HT1080 (cell line): ENCODE measurements around the gene GRIP2. TPM values are rescaled to one million over a fixed set of nuclear protein-coding genes. Genes with fewer than 3 reads are reported as not detected.

ENCODE experiments used
- DNase-seq: peaks from one replicate; pipeline ENCODE4 v3.0.0-alpha.2; 2015; ENCODE audit warnings: low read depth
- polyA plus RNA-seq, 2 experiments: library from polyadenylated mRNA; depleted of rRNA; stranded (reverse); fragments of >200 nt; gene quantifications; 2 replicates each; pipeline ENCODE4 v1.2.3, GENCODE V29; 2015
- total RNA-seq: library from RNA; depleted of rRNA; stranded (reverse); fragments of >200 nt; shearing (Covaris generic); gene quantifications from 2 replicates; pipeline ENCODE4 v1.2.3, GENCODE V29; 2014; rRNA removed

The GRIP2 gene
- total RNA-seq, result 0.07 TPM in 1 of 2 replicates, not detected in the other
- polyA plus RNA-seq (2015; cell fraction: cytosol; rRNA removed), result not detected in 2 replicates
- polyA plus RNA-seq (2015; cell fraction: nucleus; rRNA removed), result not detected in 2 replicates

DNA sequence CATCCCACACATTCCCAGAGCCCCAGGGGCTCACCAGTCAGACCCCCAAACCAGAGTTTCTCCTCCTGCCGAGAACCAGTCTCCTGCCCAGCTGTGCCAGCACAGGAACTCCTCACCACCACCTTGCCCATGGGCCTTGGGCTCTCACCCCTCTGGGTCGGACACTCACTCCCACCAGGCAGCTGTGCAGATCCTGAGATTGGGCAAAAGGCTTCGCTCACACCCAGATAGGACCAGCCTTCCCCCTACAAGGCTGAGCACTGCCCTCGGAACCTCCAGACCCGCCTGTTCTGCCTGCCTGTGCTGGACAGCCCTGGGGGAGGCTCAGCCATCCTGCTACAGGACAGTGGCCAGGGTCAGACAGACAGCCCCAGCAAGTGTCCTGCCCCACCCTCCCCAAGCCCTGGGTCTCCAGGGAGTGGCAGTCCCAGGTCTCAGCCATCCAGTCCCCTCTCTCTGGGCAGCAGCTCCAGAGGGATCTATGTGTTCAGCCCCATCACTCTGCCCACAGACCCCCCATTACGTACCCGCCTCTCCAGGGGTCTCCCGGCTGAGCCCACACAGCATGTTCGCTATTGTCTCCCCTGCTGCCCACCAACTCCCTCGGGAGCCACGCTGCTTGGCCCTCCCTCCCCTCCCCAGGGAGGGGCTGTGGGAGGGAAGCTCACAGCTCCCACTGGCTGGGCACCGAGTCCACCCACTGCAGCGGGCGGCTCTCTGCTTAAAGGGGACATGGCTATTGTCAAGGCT, at the start of gene GRIP2:
Gene GRIP2, minus strand, starts transcription at position 601 of the 750 bp plus-strand sequence. Its CDS starts 34 bp downstream, at position 567.
- DNase-seq, result no peak

DNA sequence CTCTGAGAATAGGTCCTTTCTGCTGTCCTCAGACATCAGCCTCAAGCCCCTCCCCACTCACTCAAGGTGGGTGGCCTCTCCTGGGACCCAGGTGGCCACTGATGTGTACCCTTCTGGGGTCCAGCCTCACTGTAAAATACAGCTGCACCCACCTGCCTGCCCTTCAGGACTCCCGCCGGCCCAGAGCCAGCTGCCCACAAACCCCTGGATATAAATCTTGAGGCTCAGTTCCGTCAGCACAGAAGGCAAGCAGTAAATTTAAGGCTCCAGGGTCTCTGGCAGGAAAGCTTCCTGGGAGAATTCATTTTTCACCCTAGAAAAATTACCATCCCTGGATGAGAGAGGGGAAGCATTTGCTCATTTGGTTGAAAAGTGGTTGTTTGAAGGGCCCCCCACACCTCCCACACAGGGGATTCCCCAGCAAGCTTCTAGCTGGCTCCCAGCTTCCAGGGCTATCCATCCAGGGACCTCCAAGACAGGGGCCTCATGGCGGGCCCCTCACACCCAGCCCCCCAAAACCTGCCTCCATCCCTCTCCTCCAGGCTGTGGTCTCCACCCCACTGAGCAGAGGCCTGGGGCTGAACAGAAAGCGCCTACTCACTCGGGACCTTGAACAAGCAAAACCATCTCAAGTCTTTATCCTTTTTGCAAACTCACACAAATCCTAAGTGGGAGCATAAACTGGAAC, 48.4 kb upstream of the GRIP2 start:
- no peak for DNase-seq

DNA sequence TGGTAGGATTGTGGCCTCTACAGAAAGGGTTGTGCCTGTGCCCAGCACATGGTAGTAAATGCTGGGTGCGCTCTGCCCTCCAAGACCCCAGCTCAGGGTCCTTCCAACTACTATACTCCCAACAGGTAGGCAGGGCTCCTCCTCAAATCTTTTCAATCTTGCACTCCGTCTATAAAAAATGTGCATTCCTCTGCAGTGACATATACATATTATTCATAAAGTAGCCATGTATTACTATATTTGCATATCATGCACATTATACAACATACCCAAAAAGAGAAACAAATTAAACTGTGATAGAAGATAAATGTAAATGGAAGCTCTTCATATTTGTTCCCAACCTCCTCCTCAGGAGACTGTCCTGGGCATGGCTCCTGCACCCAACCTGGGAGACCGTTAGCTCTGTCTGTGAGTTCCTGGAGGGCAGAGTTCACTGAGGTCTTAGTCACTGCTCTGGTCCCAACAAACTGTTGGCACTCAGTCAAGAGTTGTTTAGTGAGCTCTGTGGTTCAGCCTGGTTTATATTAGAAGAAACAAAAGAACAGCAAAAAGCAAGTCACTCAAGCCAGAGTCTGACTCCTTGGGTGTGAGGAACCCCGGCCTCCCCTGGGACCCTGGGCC, 47.7 kb upstream of the GRIP2 start:
- DNase-seq, result peak; percentile 27

DNA sequence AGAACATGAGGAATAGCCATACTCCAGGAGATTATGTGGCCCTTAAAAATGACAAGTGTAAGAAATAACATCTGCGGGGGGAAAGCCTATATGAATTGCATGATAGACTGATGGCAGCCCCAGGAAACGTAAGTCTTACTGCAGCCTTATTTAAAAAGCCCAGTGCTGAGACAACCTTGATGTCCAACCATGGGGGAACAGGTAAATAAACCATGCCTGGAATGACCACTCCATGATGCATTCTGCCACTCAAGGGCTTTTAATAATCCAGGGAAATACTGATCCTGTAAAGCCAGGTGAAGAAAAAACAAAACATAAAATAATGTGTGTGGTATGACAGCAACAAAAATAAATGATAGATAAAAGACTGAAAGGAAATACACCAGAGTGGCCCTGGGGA, 46.5 kb upstream of the GRIP2 start:
- no peak for DNase-seq

DNA sequence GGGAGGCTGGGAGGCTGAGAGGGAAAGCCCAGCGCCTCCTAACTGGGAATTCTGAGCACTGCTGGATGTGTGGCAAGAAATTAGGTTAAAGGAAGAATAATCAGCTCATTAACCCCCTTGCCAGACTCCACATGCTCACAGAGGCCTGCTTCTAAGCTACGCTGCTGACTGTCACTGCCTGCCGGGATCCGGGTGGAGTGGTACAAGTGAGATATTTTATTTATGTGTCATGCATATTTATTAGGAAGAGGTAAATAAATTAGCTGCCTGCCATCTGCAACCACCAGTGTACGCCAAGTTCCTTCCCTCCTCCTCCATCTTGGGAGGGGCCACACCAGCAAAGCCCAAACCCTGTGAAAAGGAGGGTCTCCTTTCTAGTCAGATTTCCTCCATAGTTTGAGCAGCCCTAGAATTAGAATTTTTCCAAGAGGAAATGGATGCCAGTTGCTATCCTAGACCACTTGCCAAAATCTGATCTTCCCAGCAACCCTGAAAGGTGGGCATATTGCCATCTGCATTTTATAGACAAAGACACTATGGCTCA, 43.5 kb upstream of the GRIP2 start:
- DNase-seq, result no peak

DNA sequence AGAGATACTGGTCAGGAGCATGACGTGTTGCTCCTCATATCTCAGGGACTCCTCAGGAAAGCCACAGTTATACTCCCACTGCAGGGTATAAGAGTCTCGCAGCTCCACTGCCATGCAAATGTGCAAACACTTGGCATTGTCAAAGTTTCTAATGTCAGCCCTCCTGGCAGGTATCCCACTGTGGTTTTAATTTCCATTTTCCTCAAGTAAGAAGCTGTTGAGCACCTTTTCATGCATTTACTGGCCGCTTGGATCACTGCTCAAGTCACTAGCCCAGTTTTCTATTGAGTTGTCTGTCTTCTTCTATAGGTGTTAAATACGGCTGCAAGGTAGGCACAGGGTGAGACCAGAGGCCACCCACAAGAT, 41.9 kb upstream of the GRIP2 start:
- no peak for DNase-seq

DNA sequence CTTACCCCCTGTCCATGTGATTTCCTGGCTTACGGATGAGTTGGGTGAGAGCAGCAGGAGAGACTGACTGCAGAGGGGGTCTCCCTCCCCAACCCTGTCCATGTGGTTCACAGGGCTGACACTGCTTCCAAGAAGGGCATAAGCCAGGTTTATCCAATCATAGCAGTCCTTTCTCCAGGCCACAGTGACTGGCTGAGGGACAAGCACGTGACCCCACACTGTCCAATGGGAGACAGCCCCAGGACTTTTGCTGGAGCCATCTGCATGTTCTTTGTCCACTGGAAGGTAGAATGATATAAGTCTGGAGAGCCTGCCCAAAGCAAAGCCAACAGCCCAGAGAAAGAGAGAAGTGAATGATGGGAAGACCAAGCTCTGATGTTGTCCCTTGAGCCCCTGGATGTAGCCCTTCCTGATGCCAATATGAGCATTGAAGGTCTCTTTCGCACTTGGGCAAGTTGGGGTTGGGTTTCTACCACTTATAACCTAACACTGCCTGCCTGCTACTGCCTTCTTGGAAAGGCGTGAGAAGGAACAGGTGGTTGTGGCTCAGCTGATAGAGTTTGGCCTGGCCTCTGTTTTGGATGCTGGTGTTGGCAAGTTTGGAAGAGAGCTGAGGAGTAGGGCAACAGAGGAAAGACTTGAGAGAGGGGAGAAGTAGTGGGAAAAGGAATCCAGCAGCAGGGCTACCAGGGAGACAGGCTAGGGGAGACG, 41.3 kb upstream of the GRIP2 start:
- no peak for DNase-seq

DNA sequence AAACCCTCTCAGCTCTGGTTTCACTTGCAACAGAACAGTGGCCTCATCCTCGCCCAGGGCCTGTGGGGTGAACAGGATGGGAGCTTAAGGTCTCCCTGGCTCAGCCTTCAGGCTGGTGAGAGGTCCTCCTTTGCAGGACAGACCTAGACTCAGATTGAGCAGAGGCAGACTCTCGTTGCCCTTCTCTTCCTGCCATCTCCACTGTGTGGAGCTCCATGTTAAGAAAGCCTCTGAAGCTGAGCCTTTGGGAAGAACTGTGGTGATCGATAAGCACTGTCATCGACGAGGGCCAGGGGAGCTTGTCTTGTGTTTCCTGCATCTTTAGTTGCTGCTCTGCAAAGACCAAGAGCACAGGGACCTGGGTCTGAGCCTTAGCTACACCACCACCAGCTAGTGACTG, 37.8 kb upstream of the GRIP2 start:
- DNase-seq, result no peak

DNA sequence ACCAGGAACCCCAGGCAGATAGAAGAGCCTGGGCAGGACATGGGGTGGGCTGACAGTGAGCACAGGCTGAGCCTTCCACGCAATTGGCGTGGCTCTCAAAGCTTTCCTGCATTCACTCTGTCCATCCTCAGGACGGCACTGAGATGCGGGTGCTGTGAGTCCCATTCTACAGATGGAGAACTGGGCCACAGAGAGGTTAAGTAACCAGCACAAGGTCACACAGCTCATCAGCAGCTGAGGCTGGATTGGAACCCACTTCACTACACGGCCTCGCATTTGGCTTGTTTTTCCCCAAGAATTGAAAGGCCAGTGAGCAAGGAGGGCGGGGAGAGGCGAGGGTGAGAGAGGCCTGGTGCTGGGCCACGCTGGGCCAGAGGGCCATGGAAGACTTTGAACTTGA, 36.0 kb upstream of the GRIP2 start:
- no peak for DNase-seq

DNA sequence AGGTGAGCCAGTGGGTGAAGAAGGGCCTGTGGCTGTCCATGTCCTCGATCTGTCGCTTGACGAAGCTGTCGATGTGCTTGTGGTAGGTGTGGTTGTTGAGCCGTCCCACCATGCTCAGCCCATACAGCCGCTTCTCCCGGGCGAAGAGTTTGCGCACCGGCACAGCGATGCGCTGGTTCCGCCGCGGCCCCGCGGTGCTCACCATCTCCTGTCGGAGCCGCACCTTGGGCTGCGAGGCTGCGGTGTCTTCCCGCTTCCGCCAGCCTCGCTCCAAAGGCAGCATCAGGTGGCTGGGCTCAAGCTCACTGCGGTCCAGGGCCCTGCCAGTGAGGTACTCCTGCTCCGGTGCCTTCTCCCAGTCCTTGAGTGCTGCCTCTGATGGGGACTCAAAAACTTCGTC, 34.0 kb upstream of the GRIP2 start:
- no peak for DNase-seq

DNA sequence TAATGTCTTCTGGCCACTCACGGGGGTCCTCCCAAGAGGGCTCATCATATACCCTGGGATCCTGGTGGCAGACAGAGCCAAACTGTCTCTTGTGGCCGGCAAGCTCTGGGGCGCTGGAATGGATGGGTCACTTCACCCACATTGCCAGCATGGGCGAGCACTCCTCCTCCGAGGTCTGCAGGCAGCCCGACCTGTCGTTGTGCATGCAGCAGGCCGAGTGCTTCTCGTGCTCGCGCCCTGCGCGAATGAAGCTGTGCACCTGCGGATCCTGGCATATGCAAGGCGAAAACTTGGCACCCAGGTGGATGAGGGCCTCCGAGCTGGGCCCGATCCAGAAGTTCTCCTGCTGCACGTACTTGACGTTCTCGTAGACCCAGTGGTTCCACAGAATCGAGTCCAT, 33.6 kb upstream of the GRIP2 start:
- no peak for DNase-seq

DNA sequence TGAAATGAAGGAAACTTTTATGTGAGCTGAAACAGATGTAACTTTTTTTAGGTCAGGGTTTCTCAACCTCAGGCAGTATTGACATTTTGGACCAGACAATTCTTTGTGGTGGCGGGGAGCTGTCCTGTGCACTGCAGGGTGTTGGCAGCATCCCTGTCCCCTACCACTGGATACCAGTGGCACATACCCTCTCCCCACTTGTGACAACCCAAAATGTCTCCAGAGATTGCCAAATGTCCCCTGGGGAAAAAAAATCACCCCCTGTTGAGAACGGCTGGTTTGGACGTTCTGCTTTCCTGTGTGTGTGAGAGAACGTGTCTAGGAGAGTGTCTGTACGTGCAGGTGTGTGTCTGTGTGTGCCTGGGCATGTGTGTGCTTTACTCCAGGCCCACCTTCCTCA, 30.7 kb upstream of the GRIP2 start:
- DNase-seq, result no peak

DNA sequence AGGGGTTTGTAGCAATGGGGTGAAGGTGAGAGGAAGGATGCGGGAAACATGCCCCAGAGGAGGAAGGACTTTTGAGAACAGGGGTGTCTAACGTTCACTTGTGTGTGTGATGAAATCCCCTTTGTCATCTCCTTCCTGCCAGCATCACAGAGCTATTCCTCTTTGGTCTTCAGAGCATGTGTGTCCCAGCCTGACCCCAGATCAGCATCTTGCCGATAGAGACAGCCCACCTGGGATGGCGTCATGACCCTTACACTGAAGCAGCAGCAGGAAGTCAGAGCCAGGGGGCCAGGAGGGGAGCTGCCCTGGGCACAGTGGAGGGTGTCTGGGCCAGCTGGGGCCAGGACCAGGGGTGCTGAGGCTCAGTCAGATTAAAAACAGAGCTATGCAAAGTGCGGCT, 29.9 kb upstream of the GRIP2 start:
- DNase-seq, result no peak

DNA sequence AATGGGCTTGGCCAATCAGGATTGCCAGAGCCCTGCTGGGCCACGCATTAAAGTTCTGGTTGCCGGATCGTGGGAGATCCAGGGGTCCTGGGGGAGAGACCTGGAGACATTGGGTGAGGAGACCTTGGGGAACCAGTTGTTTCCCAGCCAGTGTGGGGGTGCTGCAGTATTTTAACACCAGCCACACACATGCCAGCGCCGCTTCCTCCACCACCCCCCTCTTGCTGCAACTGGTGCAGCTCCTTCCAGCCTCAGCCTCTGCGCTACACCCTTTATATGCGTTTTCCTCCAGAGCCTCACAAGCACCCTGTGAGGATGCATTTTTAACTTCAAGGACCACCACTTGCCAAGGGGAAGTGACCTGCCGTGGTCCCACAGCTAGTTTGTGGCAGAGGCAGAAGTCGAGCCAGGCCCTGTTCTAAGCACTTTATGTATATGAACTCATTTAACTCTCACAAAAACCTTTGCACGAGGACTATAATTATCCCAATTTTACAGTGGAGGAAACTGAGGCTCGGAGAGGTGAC, 29.4 kb upstream of the GRIP2 start:
- no peak for DNase-seq

DNA sequence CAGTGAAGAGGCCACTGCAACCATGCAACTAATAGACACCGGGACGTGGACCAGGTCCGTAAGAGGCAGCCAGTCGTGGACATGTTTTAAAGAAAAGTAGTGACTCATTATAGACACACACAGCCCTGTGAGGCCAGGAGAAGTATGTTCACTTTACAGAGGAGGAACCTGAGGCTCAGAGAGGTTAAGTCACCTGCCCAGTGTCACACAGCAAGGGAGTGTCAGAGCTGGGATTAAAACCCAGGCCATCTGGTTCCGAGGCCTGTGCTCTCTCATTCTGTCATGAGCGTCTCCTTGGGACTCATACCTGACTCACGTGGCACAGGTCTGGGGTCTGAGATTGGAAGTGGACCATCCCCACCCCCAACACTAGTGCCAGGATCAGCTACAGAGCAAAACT, 28.1 kb upstream of the GRIP2 start:
- DNase-seq, result no peak

DNA sequence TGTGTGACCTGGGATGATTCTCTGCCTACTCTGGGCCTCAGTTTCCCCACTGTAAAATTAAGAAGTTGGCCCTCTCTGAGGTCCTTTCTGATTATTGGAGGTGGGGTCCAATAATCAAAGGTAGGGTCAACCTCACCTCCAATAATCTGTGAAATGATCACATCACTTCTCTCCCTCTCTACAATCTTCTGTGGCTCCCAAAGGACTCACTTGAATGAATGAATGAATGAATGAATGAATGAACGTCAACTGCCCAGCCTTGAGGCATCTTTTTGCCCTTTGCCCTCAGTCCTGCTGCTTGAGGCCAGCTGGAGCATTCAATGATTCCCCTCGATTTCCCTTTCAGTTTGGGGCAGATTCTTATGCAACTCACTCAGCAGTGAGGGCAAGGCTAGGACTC, 26.7 kb upstream of the GRIP2 start:
- DNase-seq, result no peak

DNA sequence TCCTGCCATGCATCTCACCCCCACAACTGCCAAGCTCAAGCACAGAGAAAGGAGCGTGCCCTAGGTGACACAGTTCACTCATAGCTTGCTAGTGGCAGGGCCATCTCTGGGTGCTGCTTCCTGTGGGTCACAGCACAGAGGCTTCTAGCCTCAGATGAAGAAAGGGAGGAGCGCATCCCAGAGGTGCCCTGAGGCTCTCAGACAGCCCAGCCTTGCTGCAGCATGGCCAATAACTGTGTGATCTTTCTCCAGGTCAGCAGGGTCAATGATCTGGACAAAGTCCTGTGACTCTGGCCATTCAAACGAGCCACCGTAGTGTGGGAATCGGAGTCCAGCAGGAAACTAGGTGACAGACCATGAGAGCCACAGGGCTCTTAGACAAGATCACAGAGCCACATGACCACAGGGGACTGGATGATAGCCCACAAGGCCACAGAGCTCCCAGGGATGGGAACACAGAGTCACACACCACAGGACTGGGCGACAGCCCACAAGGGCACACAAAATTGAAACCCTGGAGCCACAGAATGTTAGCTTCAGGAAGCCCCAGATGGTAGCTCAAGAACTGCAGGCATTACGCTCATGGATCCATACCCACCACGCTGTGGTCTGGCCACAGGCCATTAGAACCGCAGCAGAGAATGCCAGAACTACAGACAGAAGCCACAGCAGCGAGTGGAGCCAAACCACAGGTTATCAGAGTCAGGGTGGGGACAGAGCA, 25.9 kb upstream of the GRIP2 start:
- peak; percentile 60 for DNase-seq

DNA sequence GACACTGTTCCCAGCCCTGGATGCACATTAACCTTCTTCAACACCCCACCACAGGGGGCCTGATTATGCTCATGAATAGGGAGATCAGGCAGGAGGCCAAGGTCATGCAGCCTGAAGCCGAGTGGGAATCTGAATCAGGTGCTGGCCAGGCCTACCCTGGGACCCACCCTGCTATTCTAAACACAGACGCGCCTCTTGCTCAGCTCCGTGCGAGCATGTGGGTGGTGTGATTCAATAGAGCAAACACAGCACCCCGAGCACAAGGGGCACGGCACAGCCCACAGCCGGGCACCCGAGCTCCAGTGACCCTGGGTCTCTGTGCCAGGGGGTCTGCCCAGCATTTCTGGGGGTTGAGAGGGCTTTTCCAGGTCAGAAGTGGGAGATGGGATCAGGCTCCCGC, 24.6 kb upstream of the GRIP2 start:
- no peak for DNase-seq

DNA sequence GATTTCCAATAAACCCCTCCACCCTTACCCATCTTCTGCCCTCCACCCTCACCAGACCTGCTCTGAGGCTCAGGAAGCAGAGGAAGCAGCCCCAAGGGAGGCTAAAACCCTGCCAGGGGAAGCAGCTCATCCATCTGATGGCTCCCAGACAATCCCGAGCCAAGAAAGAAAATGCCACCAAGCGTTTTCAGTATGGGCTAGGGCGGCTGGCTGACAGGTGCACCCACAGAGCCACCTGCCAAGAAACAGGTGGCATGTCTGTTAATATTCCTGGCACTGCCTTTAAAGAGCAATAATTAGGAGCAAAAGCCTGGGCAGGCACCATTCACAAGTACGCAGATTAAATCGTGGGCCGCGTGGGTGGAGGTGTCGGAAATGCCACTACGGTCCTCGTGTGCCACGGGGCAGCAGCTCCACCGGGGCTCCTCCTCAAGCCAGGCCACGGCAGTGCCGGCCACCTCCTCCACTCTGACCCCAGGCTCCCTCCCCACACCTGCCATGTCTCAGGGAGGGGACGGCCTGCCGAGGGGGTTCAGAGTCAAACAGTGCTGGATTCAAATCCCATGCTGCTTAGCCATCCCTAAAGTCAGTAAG, 23.9 kb upstream of the GRIP2 start:
- no peak for DNase-seq
